Fibroblast of villous mesenchyme (primary cell): Measurements from ENCODE around the gene ARID1B. TPM values are rescaled to one million over a fixed set of nuclear protein-coding genes. Genes with fewer than 3 reads are reported as not detected.

Experiments used
- DNase-seq: peaks from one replicate; pipeline ENCODE4 v3.0.0-alpha.2; 2010; ENCODE audit warnings: low read depth
- H3K4me3 ChIP-seq: 2 replicates; pipeline ENCODE4 v1.5.1; 2011; ENCODE audit warnings: low read depth, mild to moderate bottlenecking, low read length
- CTCF ChIP-seq: IDR thresholded peaks from 2 replicates; pipeline ENCODE4 v1.5.1; 2012; ENCODE audit warnings: low read depth, mild to moderate bottlenecking, low read length; ENCODE audit not compliant: insufficient read depth
- total RNA-seq: library from RNA; depleted of rRNA; stranded (reverse); fragments of >200 nt; gene quantifications from 2 replicates; pipeline ENCODE4 v1.2.3, GENCODE V29; 2012

Gene ARID1B
- total RNA-seq, 1 donor = 41.0 TPM

- DNase-seq = no peak
- H3K4me3 ChIP-seq = no peak overlapping the region
- TF ChIP-seq CTCF = no peak
Observed at GRCh38 chr6:156773935-156774852, 3.0 kb upstream of the ARID1B start.

- H3K4me3 ChIP-seq = no peak overlapping the region
- no peak for TF ChIP-seq CTCF
- DNase-seq = no peak
Observed at GRCh38 chr6:156774863-156775405, 2.2 kb upstream of the ARID1B start.

- H3K4me3 ChIP-seq = no peak overlapping the region
- DNase-seq = no peak
- TF ChIP-seq CTCF = no peak
Observed at GRCh38 chr6:156775717-156776116, 1.5 kb upstream of the ARID1B start.

GRCh38 chr6:156776470-156776839 lies 723 bp upstream of the ARID1B start:
- DNase-seq = peak; percentile 55

GRCh38 chr6:156777577-156778453 lies 637 bp downstream of the ARID1B start:
- H3K4me3 ChIP-seq = peak overlapping the region; percentile 87
- no peak for TF ChIP-seq CTCF
- DNase-seq = peak; percentile 49

More at GRCh38 chr6:156776470-156776839, 723 bp upstream of the ARID1B start:
- peak overlapping the region; percentile 75 for H3K4me3 ChIP-seq
- TF ChIP-seq CTCF = no peak

- DNase-seq = no peak
- H3K4me3 ChIP-seq = peak overlapping the region; percentile 87
- no peak for TF ChIP-seq CTCF
Observed at GRCh38 chr6:156778454-156779205, 1.5 kb downstream of the ARID1B start.
